Heart left ventricle (tissue), 16 donors: ENCODE results near the gene CELSR1. TPM values are rescaled to one million over a fixed set of nuclear protein-coding genes. Genes with fewer than 3 reads are reported as not detected.
A peak's percentile ranks its signal among the peaks of the same experiment; 100 is the strongest.

Experiments
- ATAC-seq, 4 donors: fragments of 200-7000 bp; cut with Tn5 transposase; one replicate each; pipeline ENCODE4 v1.9.1; 2020 to 2022; ENCODE audit warnings: moderate library complexity in 4 of 4, mild to moderate bottlenecking in 3 of 4, moderate number of reproducible peaks in 1 of 4
- DNase-seq, 5 donors: peaks; one replicate each; pipeline ENCODE4 v3.0.0-alpha.2; 2020
- H3K27ac ChIP-seq, 12 donors: fragments of 200-600 bp; sonication (generic) in 4 of 12; one replicate each; pipeline versions ENCODE4 v1.5.0 to v1.8.0; 2016 to 2022; ENCODE audit warnings: mild to moderate bottlenecking in 2 of 12
- H3K27me3 ChIP-seq, 9 donors: fragments of 200-600 bp; sonication (generic) in 2 of 9; one replicate each; pipeline versions ENCODE4 v1.5.1 to v1.8.0; 2016 to 2022; ENCODE audit warnings: mild to moderate bottlenecking in 3 of 9
- H3K36me3 ChIP-seq, 9 donors: fragments of 200-600 bp; sonication (generic) in 2 of 9; one replicate each; pipeline versions ENCODE4 v1.5.0 to v1.8.0; 2018 to 2022; ENCODE audit warnings: mild to moderate bottlenecking in 2 of 9
- H3K4me1 ChIP-seq, 12 donors: fragments of 200-600 bp; sonication (generic) in 4 of 12; one replicate each; pipeline versions ENCODE4 v1.5.0 to v1.8.0; 2016 to 2022; ENCODE audit warnings: mild to moderate bottlenecking in 3 of 12
- H3K4me3 ChIP-seq, 12 donors: fragments of 200-600 bp; sonication (generic) in 4 of 12; one replicate each; pipeline versions ENCODE4 v1.5.0 to v1.8.0; 2017 to 2022; ENCODE audit warnings: mild to moderate bottlenecking in 9 of 12, moderate library complexity in 4 of 12
- H3K9me3 ChIP-seq, 12 donors: fragments of 200-600 bp; sonication (generic) in 4 of 12; one replicate each; pipeline versions ENCODE4 v1.5.0 to v1.8.0; 2016 to 2022; ENCODE audit warnings: mild to moderate bottlenecking in 1 of 12
- CTCF ChIP-seq, 12 donors: fragments of 200-600 bp; sonication (generic) in 4 of 12; IDR thresholded peaks; one replicate each; pipeline versions ENCODE4 v1.5.0 to v1.8.0; 2018 to 2022; ENCODE audit warnings: antibody characterized with exemption in 12 of 12, mild to moderate bottlenecking in 5 of 12
- POLR2A ChIP-seq, 2 donors: fragments of 450-650 bp; IDR thresholded peaks; one replicate each; pipeline ENCODE4 v1.6.1; 2017; ENCODE audit warnings: antibody characterized with exemption in 2 of 2, mild to moderate bottlenecking in 2 of 2, moderate library complexity in 2 of 2
- WGBS, 4 donors: extraction: QIAGEN DNeasy Blood & Tissue Kit in 2 of 4; methylation state at CpG; one replicate each; pipeline versions ENCODE4 v1.1.5 to v1.1.7; 2013 to 2018; 5-methylcytosine and 5-hydroxymethylcytosine counted together
- intact Hi-C, 10 donors: fragments of 100-400 bp; cut with DNase I; formaldehyde crosslinking; loops; one replicate each; pipeline versions ENCODE4 v1.11.1 to v1.14.2; 2022
- polyA plus RNA-seq, 2 donors: library from polyadenylated mRNA; stranded (reverse); fragments of 200-250 nt; gene quantifications; one replicate each; pipeline ENCODE4 v1.2.3, GENCODE V29; 2013
- total RNA-seq, 9 donors: library from RNA; depleted of rRNA in 2 of 9; stranded (reverse); fragments of >200 nt in 2 of 9; fragmentation: NEBNext Ultra II Directional in 3 of 9; extraction: Animal tissue kit (Norgen Biotek cat#: 25700) in 3 of 9; gene quantifications; one replicate each; pipeline versions ENCODE4 v1.1.0 to v1.2.4, GENCODE V29; 2016 to 2023
- donor health status: ischemic (EF 13 %, LVEDD 7.1; RV severe dilation, severe dysfunction).
- donor health status: healthy with polysubstance abuse.
- donor health status: DM: no; HTN: yes; CAD: no.
- donor health status: DM: no; HTN: no; CAD: no.
- donor health status: ischemic (EF 25% LVEDD 6.9; RV normal size, moderate dysfunction).
- donor health status: ischemic (EF 25% LVEDD 5.7; RV mildly dilated, moderate dysfunction).
- donor health status: healthy.
- donor health status: DM: yes; HTN: yes; CAD: no.
- donor health status: ischemic (EF 35%, LVEDD 5.7; RV mildly dilated, moderate dysfunction).
- donor health status: nonischemic (EF 11% LVEDD 7.7; RV severe dilation, severe dysfunction).
- donor health status: DM: yes; HTN: yes; CAD: no.
- donor health status: PGD.
- donor health status: ischemic (EF 29% LVEDD 5.4; RV normal size, mild dysfunction).
- donor health status: nonischemic (EF 23%, LVEDD 6.1; RV moderate dilation, normal function).

The CELSR1 gene
- total and polyA plus RNA-seq, 11 donors, result 5.9 to 15.8 (median 11.9) TPM

GRCh38 chr22:46569055-46569847 is 31.8 kb upstream of the CELSR1 start:
- peaks cover 0 to 16% (median 8%) of the 10 kb centered on the region in 12 donors for H3K4me1 ChIP-seq
- H3K9me3 ChIP-seq, result peaks cover 0 to 14% (median 10%) of the 10 kb centered on the region in 12 donors
- ATAC-seq (no peak), DNase-seq (peak in 2 of 5 donors; percentile 14 to 52)
- H3K36me3 ChIP-seq, result no peaks in the 10 kb centered on the region
- H3K27ac ChIP-seq, result no peak overlapping the region
- H3K27me3 ChIP-seq, result no peaks in the 10 kb centered on the region
- WGBS, 4 donors, result 81 to 87% (median 83%) methylated on average over 23 of the region's 23 CpGs
- TF ChIP-seq CTCF (IDR thresholded peaks at IDR 0.05), result no peak
- no peak for TF ChIP-seq POLR2A (IDR thresholded peaks at IDR 0.05)
- intact Hi-C loops, result loop anchor here in 1 of 10 donors (5.0 kb wide), 1 partner anchor 108 kb away; no protein-coding TSS in a partner anchor
- H3K4me3 ChIP-seq, result no peak overlapping the region

GRCh38 chr22:46568102-46568809 is 30.8 kb upstream of the CELSR1 start:
- 57 to 80% (median 69%) methylated on average over 7 of the region's 7 CpGs for WGBS, 4 donors
- H3K4me1 ChIP-seq, result peaks cover 7 to 19% (median 14%) of the 10 kb centered on the region in 12 donors
- peaks cover 0 to 14% (median 10%) of the 10 kb centered on the region in 12 donors for H3K9me3 ChIP-seq
- no peak overlapping the region for H3K4me3 ChIP-seq
- TF ChIP-seq CTCF (IDR thresholded peaks at IDR 0.05), result no peak
- H3K36me3 ChIP-seq, result no peaks in the 10 kb centered on the region
- DNase-seq (peak in 1 of 5 donors; percentile 16), ATAC-seq (no peak)
- intact Hi-C loops, result loop anchor here in 1 of 10 donors (5.0 kb wide), 1 partner anchor 109 kb away; no protein-coding TSS in a partner anchor
- H3K27ac ChIP-seq, result no peak overlapping the region
- no peaks in the 10 kb centered on the region for H3K27me3 ChIP-seq

DNA sequence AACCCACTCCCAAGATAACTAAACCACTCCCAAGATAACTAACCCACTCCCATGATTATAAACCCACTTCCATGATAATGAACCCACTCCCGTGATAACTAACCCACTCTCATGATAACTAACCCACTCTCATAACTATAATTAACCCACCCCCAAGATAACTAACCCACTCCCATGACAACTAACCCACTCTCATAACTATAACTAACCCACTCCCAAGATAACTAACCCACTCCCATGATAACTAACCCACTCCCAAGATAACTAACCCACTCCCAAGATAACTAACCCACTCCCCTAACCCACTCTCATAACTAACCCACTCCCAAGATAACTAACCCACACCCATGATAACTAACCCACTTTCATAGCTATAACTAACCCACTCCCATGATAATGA is 30.1 kb upstream of the CELSR1 start:
- ATAC-seq, result no peak
- WGBS, 4 donors, result 98 to 100% (median 98%) methylated on average over 1 of the region's 1 CpG
- Histone ChIP-seq H3K36me3 (no peaks in the 10 kb centered on the region), H3K27me3 (no peaks in the 10 kb centered on the region), H3K4me1 (peaks cover 7 to 17% (median 12%) of the 10 kb centered on the region in 12 donors), H3K9me3 (peaks cover 0 to 14% (median 10%) of the 10 kb centered on the region in 12 donors), H3K4me3 (no peak overlapping the region), H3K27ac (no peak overlapping the region)
- no peak for DNase-seq
- intact Hi-C loops, result loop anchor here in 1 of 10 donors (5.0 kb wide), 1 partner anchor 110 kb away; no protein-coding TSS in a partner anchor
- TF ChIP-seq POLR2A (IDR thresholded peaks at IDR 0.05), result no peak
- no peak for TF ChIP-seq CTCF (IDR thresholded peaks at IDR 0.05)
